ENCODE results near the gene EPSTI1.

The EPSTI1 gene

GRCh38 chr13:42836930-42837690, 154.9 kb downstream of the EPSTI1 start:
- DNase-seq: no peak

Data from stimulated activated CD4-positive, alpha-beta T cell treated with anti-CD3 and anti-CD28 coated beads, Interleukin-12 subunit alpha, Interleukin-12 subunit beta, amount 100 ng/mL, for 4 hours (primary cell).